ENCODE data around the gene HSD17B12.
"Not testable (repeated sequence)": the region's sequence is repeated elsewhere in the genome, so short reads cannot be mapped to it uniquely, and the experiment has no call there.

The HSD17B12 gene

GRCh38 chr11:43680521-43681400 lies at the start of gene HSD17B12:
HSD17B12 (plus strand) TSS chr11:43680738; CDS start chr11:43680828, 90 bp downstream.
- peak; percentile 99 for DNase-seq (ENCODE audit: low read depth in 2 of 2)

GRCh38 chr11:43631732-43632131 lies 48.8 kb upstream of the HSD17B12 start:
- no peak for DNase-seq (ENCODE audit: low read depth in 2 of 2)

- DNase-seq (ENCODE audit: low read depth in 2 of 2): no peak
These were observed 48.4 kb upstream of the HSD17B12 start for GRCh38 chr11:43632181-43632580.

- no peak for DNase-seq (ENCODE audit: low read depth in 2 of 2)
These were observed 41.8 kb upstream of the HSD17B12 start for GRCh38 chr11:43638717-43639116.

GRCh38 chr11:43639224-43639623 lies 41.3 kb upstream of the HSD17B12 start:
- no peak for DNase-seq (ENCODE audit: low read depth in 2 of 2)

GRCh38 chr11:43639920-43640319 lies 40.6 kb upstream of the HSD17B12 start:
- DNase-seq (ENCODE audit: low read depth in 2 of 2): no peak

- peak; percentile 60 to 73 for DNase-seq (ENCODE audit: low read depth in 2 of 2)
These were observed 36.5 kb upstream of the HSD17B12 start for GRCh38 chr11:43643898-43644620.

GRCh38 chr11:43644621-43645299 lies 35.8 kb upstream of the HSD17B12 start:
- DNase-seq (ENCODE audit: low read depth in 2 of 2): no peak

- DNase-seq (ENCODE audit: low read depth in 2 of 2): no peak
These were observed 33.8 kb upstream of the HSD17B12 start for GRCh38 chr11:43646767-43647166.

GRCh38 chr11:43648888-43649287 lies 31.6 kb upstream of the HSD17B12 start:
- DNase-seq (ENCODE audit: low read depth in 2 of 2): no peak

- DNase-seq (ENCODE audit: low read depth in 2 of 2): no peak
These were observed 31.0 kb upstream of the HSD17B12 start for GRCh38 chr11:43649501-43649900.

GRCh38 chr11:43649921-43650320 lies 30.6 kb upstream of the HSD17B12 start:
- no peak for DNase-seq (ENCODE audit: low read depth in 2 of 2)

GRCh38 chr11:43663018-43663417 lies 17.5 kb upstream of the HSD17B12 start:
- DNase-seq (ENCODE audit: low read depth in 2 of 2): not testable (repeated sequence)

GRCh38 chr11:43664295-43664694 lies 16.2 kb upstream of the HSD17B12 start:
- no peak for DNase-seq (ENCODE audit: low read depth in 2 of 2)

- DNase-seq (ENCODE audit: low read depth in 2 of 2): not testable (repeated sequence)
These were observed 9.3 kb upstream of the HSD17B12 start for GRCh38 chr11:43671284-43671683.

- DNase-seq (ENCODE audit: low read depth in 2 of 2): no peak
These were observed 6.0 kb upstream of the HSD17B12 start for GRCh38 chr11:43674560-43674959.

GRCh38 chr11:43676933-43677332 lies 3.6 kb upstream of the HSD17B12 start:
- DNase-seq (ENCODE audit: low read depth in 2 of 2): no peak

GRCh38 chr11:43681401-43681942 lies 934 bp downstream of the HSD17B12 start:
- DNase-seq (ENCODE audit: low read depth in 2 of 2): no peak

GRCh38 chr11:43682081-43682480 lies 1.5 kb downstream of the HSD17B12 start:
- DNase-seq (ENCODE audit: low read depth in 2 of 2): not testable (repeated sequence)

- DNase-seq (ENCODE audit: low read depth in 2 of 2): no peak
These were observed 4.9 kb downstream of the HSD17B12 start for GRCh38 chr11:43685440-43685839.

- no peak for DNase-seq (ENCODE audit: low read depth in 2 of 2)
These were observed 5.7 kb downstream of the HSD17B12 start for GRCh38 chr11:43686207-43686606.

Data from activated CD8-positive, alpha-beta memory T cell treated with anti-CD3 and anti-CD28 coated beads for 4 hours (primary cell).